Umbilical cord (tissue), 1 donor: Measurements from ENCODE around the gene ZDHHC7. TPM values are rescaled to one million over a fixed set of nuclear protein-coding genes. Genes with fewer than 3 reads are reported as not detected.

Source experiments
- total RNA-seq: library from RNA; depleted of rRNA; stranded (reverse); fragments of >200 nt; gene quantifications from one replicate; pipeline ENCODE4 v1.2.3, GENCODE V29; 2014; ENCODE audit warnings: low replicate concordance; ENCODE audit not compliant: insufficient read depth

The ZDHHC7 gene
- total RNA-seq, 1 donor from 2014 or later, result 33.9 TPM

Other genes starting within 250 kb of the ZDHHC7 start
- 1,006 TPM for gene CRISPLD2, start 191.6 kb downstream of the ZDHHC7 start, total RNA-seq
- gene KIAA0513, start 16.3 kb upstream of the ZDHHC7 start, total RNA-seq, result 8.2 TPM
- not detected for gene CIBAR2, start 100.9 kb upstream of the ZDHHC7 start, total RNA-seq